Measurements from ENCODE around the gene EPHA3. TPM values are rescaled to one million over a fixed set of nuclear protein-coding genes. Genes with fewer than 3 reads are reported as not detected.

The EPHA3 gene
- total and polyA plus RNA-seq, 10 of the 15 experiments (the other 5 are each of a cell fraction or from before 2014, with no cell fraction given): 0.03 to 39.0 (median 0.07) TPM; not detected in 4

DNA sequence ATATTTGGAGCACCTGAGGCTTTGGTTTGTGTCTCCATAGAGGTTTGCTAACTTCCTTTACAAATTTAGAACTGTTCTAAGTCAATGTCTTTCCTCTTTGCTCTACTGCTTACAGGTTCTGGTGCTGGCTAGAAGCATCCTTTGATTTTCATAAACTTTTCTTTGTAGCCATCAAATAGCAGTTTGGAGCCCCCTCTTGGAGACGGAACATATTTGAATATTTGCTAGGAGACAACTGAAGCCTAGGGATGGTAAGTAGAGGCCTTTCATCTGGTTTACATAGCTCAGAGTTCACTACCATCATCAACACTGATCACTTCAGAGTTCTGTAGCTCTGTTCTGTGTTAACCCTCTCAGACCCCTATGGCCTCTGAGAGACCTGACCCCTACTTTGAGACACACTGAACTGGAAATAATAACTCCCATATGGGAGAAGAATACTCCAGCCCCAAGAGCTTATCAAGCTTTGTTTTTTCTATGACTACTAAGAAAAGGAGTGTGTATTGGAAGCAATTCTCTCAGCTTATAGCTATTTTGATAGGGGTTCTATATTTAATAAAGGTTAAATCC lies 420.4 kb downstream of the EPHA3 start:
- in situ Hi-C loops (cut with MboI): no loop called here
- no TSS peak for BruUV-seq (replicated peaks)
- no peak for FAIRE-seq
- intact Hi-C loops (cut with micrococcal nuclease; ENCODE audit: unreplicated experiment): no loop called here
- SMC1A ChIA-PET (ENCODE audit: uncharacterized antibody, unreplicated experiment): interaction anchor here (1.7 to 2.5 kb wide), 2 partner anchors 13 to 564 kb away, joined by 3 to 11 read pairs; no protein-coding TSS in a partner anchor
- Histone ChIP-seq H4K20me1 (ENCODE audit: control insufficient read depth, insufficient read depth) (no peaks in the 10 kb centered on the region), H3K9ac (ENCODE audit: control insufficient read depth, insufficient read depth, low read length) (no peak overlapping the region), H3K27ac (ENCODE audit: control insufficient read depth, insufficient read depth) (no peak overlapping the region), H3K36me3 (ENCODE audit: control insufficient read depth in 2 of 2, insufficient read depth in 2 of 2, low read length in 1 of 2) (no peaks in the 10 kb centered on the region), H3K4me3 (no peak overlapping the region), H3K4me1 (ENCODE audit: control insufficient read depth, insufficient read depth, low read length) (no peaks in the 10 kb centered on the region), H3K79me2 (ENCODE audit: control insufficient read depth, insufficient read depth, low read length) (no peaks in the 10 kb centered on the region), H3K4me2 (ENCODE audit: control insufficient read depth, insufficient read depth) (no peak overlapping the region), H3K9me3 (replicated peaks; ENCODE audit: control insufficient read depth, insufficient read depth, low read length) (no peaks in the 10 kb centered on the region), H3K27me3 (replicated peaks in 1 of 2; ENCODE audit: control insufficient read depth in 2 of 2, insufficient read depth in 2 of 2, low read length in 1 of 2) (no peaks in the 10 kb centered on the region), H2AFZ (ENCODE audit: control insufficient read depth, low read depth, low read length) (no peak overlapping the region)
- CTCF ChIA-PET: interaction anchor here (0.9 to 1.8 kb wide), 3 partner anchors 10 to 91 kb away, joined by 3 to 4 read pairs (median 3); no protein-coding TSS in a partner anchor
- WGBS (ENCODE audit: insufficient coverage, insufficient replicate concordance, low lambda C conversion rate, missing lambda C conversion rate): 0% methylated on average over 1 of the region's 1 CpG
- no peak for TF ChIP-seq NFYA (IDR thresholded peaks at IDR 0.05; ENCODE audit: borderline replicate concordance, low read depth, low read length)
- TF ChIP-seq SMAD1 (IDR thresholded peaks at IDR 0.05; ENCODE audit: low read depth, partially characterized antibody): no peak
- TF ChIP-seq NBN (IDR thresholded peaks at IDR 0.05): no peak
- no peak for TF ChIP-seq YY1 (IDR thresholded peaks at IDR 0.05; ENCODE audit: low read depth, low read length)
- TF ChIP-seq BRCA1 (IDR thresholded peaks at IDR 0.05; ENCODE audit: low read depth, low read length): no peak
- TF ChIP-seq POLR2A (IDR thresholded peaks at IDR 0.05; ENCODE audit: low read depth, low read length): no peak
- TF ChIP-seq ZNF622 (IDR thresholded peaks at IDR 0.05): no peak
- no peak for TF ChIP-seq FOS (IDR thresholded peaks at IDR 0.05; ENCODE audit: borderline replicate concordance, extremely low read depth, insufficient read length)
- no peak for TF ChIP-seq NR2C1 (IDR thresholded peaks at IDR 0.05)
- TF ChIP-seq, protein P1, sequence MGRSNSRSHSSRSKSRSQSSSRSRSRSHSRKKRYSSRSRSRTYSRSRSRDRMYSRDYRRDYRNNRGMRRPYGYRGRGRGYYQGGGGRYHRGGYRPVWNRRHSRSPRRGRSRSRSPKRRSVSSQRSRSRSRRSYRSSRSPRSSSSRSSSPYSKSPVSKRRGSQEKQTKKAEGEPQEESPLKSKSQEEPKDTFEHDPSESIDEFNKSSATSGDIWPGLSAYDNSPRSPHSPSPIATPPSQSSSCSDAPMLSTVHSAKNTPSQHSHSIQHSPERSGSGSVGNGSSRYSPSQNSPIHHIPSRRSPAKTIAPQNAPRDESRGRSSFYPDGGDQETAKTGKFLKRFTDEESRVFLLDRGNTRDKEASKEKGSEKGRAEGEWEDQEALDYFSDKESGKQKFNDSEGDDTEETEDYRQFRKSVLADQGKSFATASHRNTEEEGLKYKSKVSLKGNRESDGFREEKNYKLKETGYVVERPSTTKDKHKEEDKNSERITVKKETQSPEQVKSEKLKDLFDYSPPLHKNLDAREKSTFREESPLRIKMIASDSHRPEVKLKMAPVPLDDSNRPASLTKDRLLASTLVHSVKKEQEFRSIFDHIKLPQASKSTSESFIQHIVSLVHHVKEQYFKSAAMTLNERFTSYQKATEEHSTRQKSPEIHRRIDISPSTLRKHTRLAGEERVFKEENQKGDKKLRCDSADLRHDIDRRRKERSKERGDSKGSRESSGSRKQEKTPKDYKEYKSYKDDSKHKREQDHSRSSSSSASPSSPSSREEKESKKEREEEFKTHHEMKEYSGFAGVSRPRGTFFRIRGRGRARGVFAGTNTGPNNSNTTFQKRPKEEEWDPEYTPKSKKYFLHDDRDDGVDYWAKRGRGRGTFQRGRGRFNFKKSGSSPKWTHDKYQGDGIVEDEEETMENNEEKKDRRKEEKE (IDR thresholded peaks at IDR 0.05): no peak
- TF ChIP-seq CREB1 (IDR thresholded peaks at IDR 0.05; ENCODE audit: low read depth): no peak
- TF ChIP-seq GATAD2B (conservative IDR thresholded peaks at IDR 0.05; ENCODE audit: low read depth): no peak
- no peak for TF ChIP-seq ZNF24 (IDR thresholded peaks at IDR 0.05)
- TF ChIP-seq, protein P2, sequence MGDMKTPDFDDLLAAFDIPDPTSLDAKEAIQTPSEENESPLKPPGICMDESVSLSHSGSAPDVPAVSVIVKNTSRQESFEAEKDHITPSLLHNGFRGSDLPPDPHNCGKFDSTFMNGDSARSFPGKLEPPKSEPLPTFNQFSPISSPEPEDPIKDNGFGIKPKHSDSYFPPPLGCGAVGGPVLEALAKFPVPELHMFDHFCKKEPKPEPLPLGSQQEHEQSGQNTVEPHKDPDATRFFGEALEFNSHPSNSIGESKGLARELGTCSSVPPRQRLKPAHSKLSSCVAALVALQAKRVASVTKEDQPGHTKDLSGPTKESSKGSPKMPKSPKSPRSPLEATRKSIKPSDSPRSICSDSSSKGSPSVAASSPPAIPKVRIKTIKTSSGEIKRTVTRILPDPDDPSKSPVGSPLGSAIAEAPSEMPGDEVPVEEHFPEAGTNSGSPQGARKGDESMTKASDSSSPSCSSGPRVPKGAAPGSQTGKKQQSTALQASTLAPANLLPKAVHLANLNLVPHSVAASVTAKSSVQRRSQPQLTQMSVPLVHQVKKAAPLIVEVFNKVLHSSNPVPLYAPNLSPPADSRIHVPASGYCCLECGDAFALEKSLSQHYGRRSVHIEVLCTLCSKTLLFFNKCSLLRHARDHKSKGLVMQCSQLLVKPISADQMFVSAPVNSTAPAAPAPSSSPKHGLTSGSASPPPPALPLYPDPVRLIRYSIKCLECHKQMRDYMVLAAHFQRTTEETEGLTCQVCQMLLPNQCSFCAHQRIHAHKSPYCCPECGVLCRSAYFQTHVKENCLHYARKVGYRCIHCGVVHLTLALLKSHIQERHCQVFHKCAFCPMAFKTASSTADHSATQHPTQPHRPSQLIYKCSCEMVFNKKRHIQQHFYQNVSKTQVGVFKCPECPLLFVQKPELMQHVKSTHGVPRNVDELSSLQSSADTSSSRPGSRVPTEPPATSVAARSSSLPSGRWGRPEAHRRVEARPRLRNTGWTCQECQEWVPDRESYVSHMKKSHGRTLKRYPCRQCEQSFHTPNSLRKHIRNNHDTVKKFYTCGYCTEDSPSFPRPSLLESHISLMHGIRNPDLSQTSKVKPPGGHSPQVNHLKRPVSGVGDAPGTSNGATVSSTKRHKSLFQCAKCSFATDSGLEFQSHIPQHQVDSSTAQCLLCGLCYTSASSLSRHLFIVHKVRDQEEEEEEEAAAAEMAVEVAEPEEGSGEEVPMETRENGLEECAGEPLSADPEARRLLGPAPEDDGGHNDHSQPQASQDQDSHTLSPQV (IDR thresholded peaks at IDR 0.05): no peak
- TF ChIP-seq IRF3 (IDR thresholded peaks at IDR 0.05): no peak
- no peak for TF ChIP-seq RCOR1 (conservative IDR thresholded peaks at IDR 0.05; ENCODE audit: low read depth, low read length)
- DNase-seq (ENCODE audit: low read depth, low spot score): no peak
- POLR2A ChIA-PET: no interaction called here
- RAD21 ChIA-PET (ENCODE audit: unreplicated experiment): interaction anchor here (0.6 kb wide), 1 partner anchor 340 kb away, joined by 4 read pairs; no protein-coding TSS in a partner anchor
- ATAC-seq: no peak

Data from GM12878 (cell line).